Prostate gland (tissue), 2 donors: ENCODE data around the gene SLC25A47.

Experiments used
- POLR2A ChIP-seq: fragments of 450-650 bp; IDR thresholded peaks from one replicate; pipeline ENCODE4 v1.6.1; 2016; ENCODE audit warnings: antibody characterized with exemption, mild to moderate bottlenecking
- POLR2AphosphoS5 ChIP-seq: sonication (generic); formaldehyde crosslinking; IDR thresholded peaks from one replicate; pipeline ENCODE4 v1.6.1; 2017; ENCODE audit warnings: antibody characterized with exemption
- TF ChIP-seq, protein P1 (sequence below), 4 experiments: fragments of 200-600 bp in 2 of 4; fragments of 450-650 bp in 2 of 4; sonication (generic) in 2 of 4; IDR thresholded peaks; 1 replicate in 3 of 4; 2 replicates in 1 of 4; pipeline ENCODE4 v1.5.1; 2016 to 2019; ENCODE audit warnings: antibody characterized with exemption in 4 of 4, mild to moderate bottlenecking in 2 of 4, moderate library complexity in 2 of 4

DNA sequence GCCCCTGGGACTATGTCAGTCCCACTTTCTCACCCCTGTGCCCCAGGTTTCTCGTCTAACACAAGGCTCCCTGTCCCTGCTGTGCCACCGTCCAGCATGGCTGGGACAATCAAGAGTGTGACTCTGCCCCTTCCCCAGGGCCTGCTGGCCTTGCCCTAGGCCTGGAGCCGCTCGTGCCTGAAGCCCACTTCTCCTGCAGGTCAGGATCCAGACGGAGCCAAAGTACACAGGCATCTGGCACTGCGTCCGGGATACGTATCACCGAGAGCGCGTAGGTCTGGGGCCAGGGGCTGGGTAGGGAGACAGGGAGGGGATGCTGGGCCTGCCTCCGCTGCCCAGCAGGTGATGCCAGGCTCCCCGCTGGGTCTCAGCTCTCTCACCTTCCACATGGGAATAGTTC is 2.8 kb downstream of the SLC25A47 start:
- TF ChIP-seq POLR2A (no peak), POLR2AphosphoS5 (no peak)
- TF ChIP-seq, protein P1, sequence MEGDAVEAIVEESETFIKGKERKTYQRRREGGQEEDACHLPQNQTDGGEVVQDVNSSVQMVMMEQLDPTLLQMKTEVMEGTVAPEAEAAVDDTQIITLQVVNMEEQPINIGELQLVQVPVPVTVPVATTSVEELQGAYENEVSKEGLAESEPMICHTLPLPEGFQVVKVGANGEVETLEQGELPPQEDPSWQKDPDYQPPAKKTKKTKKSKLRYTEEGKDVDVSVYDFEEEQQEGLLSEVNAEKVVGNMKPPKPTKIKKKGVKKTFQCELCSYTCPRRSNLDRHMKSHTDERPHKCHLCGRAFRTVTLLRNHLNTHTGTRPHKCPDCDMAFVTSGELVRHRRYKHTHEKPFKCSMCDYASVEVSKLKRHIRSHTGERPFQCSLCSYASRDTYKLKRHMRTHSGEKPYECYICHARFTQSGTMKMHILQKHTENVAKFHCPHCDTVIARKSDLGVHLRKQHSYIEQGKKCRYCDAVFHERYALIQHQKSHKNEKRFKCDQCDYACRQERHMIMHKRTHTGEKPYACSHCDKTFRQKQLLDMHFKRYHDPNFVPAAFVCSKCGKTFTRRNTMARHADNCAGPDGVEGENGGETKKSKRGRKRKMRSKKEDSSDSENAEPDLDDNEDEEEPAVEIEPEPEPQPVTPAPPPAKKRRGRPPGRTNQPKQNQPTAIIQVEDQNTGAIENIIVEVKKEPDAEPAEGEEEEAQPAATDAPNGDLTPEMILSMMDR (IDR thresholded peaks at IDR 0.05): no peak
